Inflammatory macrophage treated with lipopolysaccharide for 4 hours (primary cell): Measurements from ENCODE around the gene GAR1.
"Not testable (repeated sequence)": the region's sequence is repeated elsewhere in the genome, so short reads cannot be mapped to it uniquely, and the experiment has no call there.

Source experiments
- DNase-seq: peaks from one replicate; pipeline ENCODE4 v3.0.0-alpha.2; 2020

GAR1 gene

GRCh38 chr4:109815151-109816081, at the start of gene GAR1:
GAR1 (plus strand) TSS chr4:109815762; CDS start chr4:109816165, 403 bp downstream.
- peak; percentile 94 for DNase-seq

GRCh38 chr4:109782092-109782491, 33.5 kb upstream of the GAR1 start:
- DNase-seq, result not testable (repeated sequence)

GRCh38 chr4:109786846-109787245, 28.7 kb upstream of the GAR1 start:
- no peak for DNase-seq

- no peak for DNase-seq
These were observed 27.8 kb upstream of the GAR1 start for GRCh38 chr4:109787807-109788206.

GRCh38 chr4:109795059-109795458, 20.5 kb upstream of the GAR1 start:
- DNase-seq, result no peak

GRCh38 chr4:109798866-109799265, 16.7 kb upstream of the GAR1 start:
- no peak for DNase-seq

GRCh38 chr4:109801099-109801789, 14.3 kb upstream of the GAR1 start:
- no peak for DNase-seq

GRCh38 chr4:109801895-109802319, 13.7 kb upstream of the GAR1 start, which contains the start of gene CFI:
CFI (minus strand) TSS chr4:109801999; CDS start chr4:109801971, 28 bp downstream.
- peak; percentile 15 for DNase-seq

- DNase-seq, result peak; percentile 30
These were observed 11.5 kb upstream of the GAR1 start for GRCh38 chr4:109803924-109804571.

GRCh38 chr4:109809655-109810054, 5.9 kb upstream of the GAR1 start:
- DNase-seq, result no peak

GRCh38 chr4:109810552-109811387, 4.8 kb upstream of the GAR1 start:
- DNase-seq, result no peak

- DNase-seq, result peak; percentile 30
These were observed 3.9 kb upstream of the GAR1 start for GRCh38 chr4:109811707-109812106.

- DNase-seq, result peak; percentile 9
These were observed 500 bp downstream of the GAR1 start for GRCh38 chr4:109816082-109816442.

- DNase-seq, result no peak
These were observed 1.3 kb downstream of the GAR1 start for GRCh38 chr4:109816894-109817293.

GRCh38 chr4:109818268-109818667, 2.7 kb downstream of the GAR1 start:
- DNase-seq, result no peak

- DNase-seq, result no peak
These were observed 5.0 kb downstream of the GAR1 start for GRCh38 chr4:109820563-109820962.

GRCh38 chr4:109821185-109821584, 5.6 kb downstream of the GAR1 start:
- DNase-seq, result no peak

- peak; percentile 47 for DNase-seq
These were observed 11.2 kb downstream of the GAR1 start for GRCh38 chr4:109826719-109827118.

GRCh38 chr4:109827672-109828071, 12.1 kb downstream of the GAR1 start, which contains the start of gene RRH:
RRH (plus strand) TSS chr4:109827972; CDS start chr4:109828028, 56 bp downstream.
- no peak for DNase-seq

- no peak for DNase-seq
These were observed 18.2 kb downstream of the GAR1 start for GRCh38 chr4:109833756-109834155.

- no peak for DNase-seq
These were observed 21.4 kb downstream of the GAR1 start for GRCh38 chr4:109836985-109837384.

- no peak for DNase-seq
These were observed 31.0 kb downstream of the GAR1 start for GRCh38 chr4:109846395-109847098.
